Ishikawa (cell line): ENCODE data around the gene NUCB1.

Source experiments
- CEBPB ChIP-seq: IDR thresholded peaks from 2 replicates; pipeline ENCODE4 v1.6.1; 2012
- EGR1 ChIP-seq: IDR thresholded peaks from 2 replicates; pipeline ENCODE4 v1.6.1; 2012
- EP300 ChIP-seq: IDR thresholded peaks from 2 replicates; pipeline ENCODE4 v1.6.1; 2012; ENCODE audit warnings: borderline replicate concordance
- MAX ChIP-seq: IDR thresholded peaks from 2 replicates; pipeline ENCODE4 v1.6.1; 2012
- TAF1 ChIP-seq: IDR thresholded peaks from 2 replicates; pipeline ENCODE4 v1.6.1; 2012; ENCODE audit warnings: low read depth, mild to moderate bottlenecking
- TEAD4 ChIP-seq: IDR thresholded peaks from 2 replicates; pipeline ENCODE4 v1.6.1; 2012
- TF ChIP-seq, protein P1 (sequence below): IDR thresholded peaks from 2 replicates; pipeline ENCODE4 v1.6.1; 2012; ENCODE audit warnings: low read depth, mild to moderate bottlenecking

GRCh38 chr19:48945817-48946216, 45.7 kb downstream of the NUCB1 start:
- no peak for TF ChIP-seq TEAD4
- no peak for TF ChIP-seq MAX
- no peak for TF ChIP-seq TAF1
- no peak for TF ChIP-seq EGR1
- TF ChIP-seq CEBPB: no peak
- no peak for TF ChIP-seq EP300
- TF ChIP-seq, protein P1, sequence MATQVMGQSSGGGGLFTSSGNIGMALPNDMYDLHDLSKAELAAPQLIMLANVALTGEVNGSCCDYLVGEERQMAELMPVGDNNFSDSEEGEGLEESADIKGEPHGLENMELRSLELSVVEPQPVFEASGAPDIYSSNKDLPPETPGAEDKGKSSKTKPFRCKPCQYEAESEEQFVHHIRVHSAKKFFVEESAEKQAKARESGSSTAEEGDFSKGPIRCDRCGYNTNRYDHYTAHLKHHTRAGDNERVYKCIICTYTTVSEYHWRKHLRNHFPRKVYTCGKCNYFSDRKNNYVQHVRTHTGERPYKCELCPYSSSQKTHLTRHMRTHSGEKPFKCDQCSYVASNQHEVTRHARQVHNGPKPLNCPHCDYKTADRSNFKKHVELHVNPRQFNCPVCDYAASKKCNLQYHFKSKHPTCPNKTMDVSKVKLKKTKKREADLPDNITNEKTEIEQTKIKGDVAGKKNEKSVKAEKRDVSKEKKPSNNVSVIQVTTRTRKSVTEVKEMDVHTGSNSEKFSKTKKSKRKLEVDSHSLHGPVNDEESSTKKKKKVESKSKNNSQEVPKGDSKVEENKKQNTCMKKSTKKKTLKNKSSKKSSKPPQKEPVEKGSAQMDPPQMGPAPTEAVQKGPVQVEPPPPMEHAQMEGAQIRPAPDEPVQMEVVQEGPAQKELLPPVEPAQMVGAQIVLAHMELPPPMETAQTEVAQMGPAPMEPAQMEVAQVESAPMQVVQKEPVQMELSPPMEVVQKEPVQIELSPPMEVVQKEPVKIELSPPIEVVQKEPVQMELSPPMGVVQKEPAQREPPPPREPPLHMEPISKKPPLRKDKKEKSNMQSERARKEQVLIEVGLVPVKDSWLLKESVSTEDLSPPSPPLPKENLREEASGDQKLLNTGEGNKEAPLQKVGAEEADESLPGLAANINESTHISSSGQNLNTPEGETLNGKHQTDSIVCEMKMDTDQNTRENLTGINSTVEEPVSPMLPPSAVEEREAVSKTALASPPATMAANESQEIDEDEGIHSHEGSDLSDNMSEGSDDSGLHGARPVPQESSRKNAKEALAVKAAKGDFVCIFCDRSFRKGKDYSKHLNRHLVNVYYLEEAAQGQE: no peak
